ENCODE measurements around the gene IGFN1.
"Not testable (repeated sequence)": the region's sequence is repeated elsewhere in the genome, so short reads cannot be mapped to it uniquely, and the experiment has no call there.

IGFN1 gene

DNA sequence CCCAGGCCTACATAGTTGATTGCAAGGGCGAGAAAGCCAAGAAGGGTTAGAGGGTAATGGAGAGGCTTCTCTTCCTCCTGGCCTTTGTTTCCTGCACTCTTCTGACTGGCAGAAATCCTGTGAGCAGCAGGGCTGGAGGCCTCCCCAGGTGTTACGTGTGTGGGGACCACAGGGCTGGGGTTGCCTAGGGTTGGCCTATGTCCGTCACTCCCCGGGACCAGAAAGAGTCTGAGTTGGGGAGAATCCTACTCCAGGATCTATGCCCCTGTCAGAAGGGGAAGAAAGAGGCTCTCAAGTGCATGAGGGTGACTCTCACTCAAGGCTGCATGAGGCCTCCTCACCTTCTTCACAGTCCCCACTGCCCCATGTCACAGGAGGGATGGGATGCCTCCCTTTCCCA, 38.5 kb downstream of the IGFN1 start:
- POLR2A ChIA-PET: no interaction called here
- no peak for TF ChIP-seq CTCF (IDR thresholded peaks at IDR 0.05; ENCODE audit: insufficient read depth, low read length, missing control alignments)
- CTCF ChIA-PET: interaction anchor here (1.0 to 1.4 kb wide), 3 partner anchors 8 to 254 kb away, joined by 3 to 5 read pairs (median 3); no protein-coding TSS in a partner anchor
- DNase-seq (ENCODE audit: low read depth, low spot score): no peak
- H3K4me3 ChIP-seq (ENCODE audit: low read depth, low read length): no peak overlapping the region

DNA sequence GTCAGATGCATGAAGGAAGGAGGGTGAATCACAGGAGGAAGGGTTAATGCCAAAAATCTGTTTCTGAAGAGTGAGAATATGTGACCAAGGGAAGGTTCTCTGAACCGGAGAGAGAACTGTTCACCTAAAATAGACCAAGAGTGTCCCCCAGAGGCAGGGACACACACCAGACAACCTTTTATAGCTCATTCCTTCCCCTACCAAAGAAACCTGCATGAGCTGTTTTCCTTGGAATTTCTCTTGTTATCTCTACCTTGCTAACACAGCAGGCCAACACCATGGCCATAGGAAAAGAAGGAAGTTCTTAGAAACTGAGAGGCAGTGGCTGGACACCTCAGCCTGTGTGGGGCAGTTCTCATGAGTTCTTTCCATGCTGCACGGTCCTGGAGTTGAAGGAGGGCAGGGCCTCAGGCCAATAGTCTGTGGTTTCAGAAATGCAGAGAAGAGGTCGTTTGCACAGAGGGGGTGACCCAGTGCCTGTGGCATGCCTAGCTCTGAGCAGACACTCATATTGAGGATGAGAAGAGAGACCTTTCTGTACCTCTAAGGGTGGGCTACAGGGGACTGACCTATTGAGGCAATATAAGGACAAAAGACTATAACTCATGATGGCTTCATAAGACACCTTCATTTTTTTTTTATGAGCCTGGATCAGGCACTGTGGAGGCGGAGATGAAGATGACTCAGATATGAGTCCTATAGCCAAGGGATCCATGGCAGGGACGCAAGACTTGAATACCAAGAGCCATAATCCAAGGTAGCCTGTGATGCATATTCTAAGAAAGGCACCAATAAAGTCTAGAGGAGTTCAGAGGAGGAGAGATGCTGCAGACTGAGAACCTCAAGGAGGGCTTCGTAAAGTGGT, 39.4 kb downstream of the IGFN1 start:
- TF ChIP-seq CTCF (IDR thresholded peaks at IDR 0.05; ENCODE audit: insufficient read depth, low read length, missing control alignments): no peak
- POLR2A ChIA-PET: no interaction called here
- no peak overlapping the region for H3K4me3 ChIP-seq (ENCODE audit: low read depth, low read length)
- peak; percentile 2 for DNase-seq (ENCODE audit: low read depth, low spot score)
- CTCF ChIA-PET: interaction anchor here (0.6 to 1.4 kb wide), 6 partner anchors 8 to 258 kb away, joined by 3 to 5 read pairs (median 3); no protein-coding TSS in a partner anchor

- no peak for DNase-seq (ENCODE audit: low read depth, low spot score)
- ChIA-PET CTCF (interaction anchor here (1.4 kb wide), 1 partner anchor 9 kb away, joined by 5 read pairs; no protein-coding TSS in a partner anchor), POLR2A (no interaction called here)
- TF ChIP-seq CTCF (IDR thresholded peaks at IDR 0.05; ENCODE audit: insufficient read depth, low read length, missing control alignments): no peak
- no peak overlapping the region for H3K4me3 ChIP-seq (ENCODE audit: low read depth, low read length)
Measured at GRCh38 chr1:201230676-201231075, 40.1 kb downstream of the IGFN1 start.

GRCh38 chr1:201239646-201240045, 49.0 kb downstream of the IGFN1 start:
- POLR2A ChIA-PET; DNase-seq (ENCODE audit: low read depth, low spot score); H3K4me3 ChIP-seq (ENCODE audit: low read depth, low read length): not testable (repeated sequence)
- CTCF ChIA-PET: interaction anchor here (1.5 to 7.9 kb wide), 2 partner anchors 15 to 267 kb away, joined by 3 to 41 read pairs; no protein-coding TSS in a partner anchor

DNA sequence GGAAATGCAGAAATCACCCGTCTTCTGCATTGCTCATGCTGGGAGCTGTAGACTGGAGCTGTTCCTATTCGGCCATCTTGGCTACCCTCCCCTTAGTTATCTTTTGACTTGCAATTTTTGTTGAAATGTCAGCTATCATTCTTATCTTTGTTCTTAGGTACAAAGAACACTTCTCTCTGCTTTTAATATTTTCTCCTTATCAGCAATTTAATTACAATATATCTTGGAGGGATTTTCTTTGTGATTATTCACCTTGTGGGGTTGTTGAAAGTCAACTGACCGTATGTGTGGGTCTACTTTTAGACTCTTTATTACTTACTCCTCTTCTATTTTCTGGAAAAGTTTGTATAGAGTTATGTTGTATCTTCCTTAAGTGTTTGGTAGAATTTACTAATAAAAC, 49.5 kb downstream of the IGFN1 start:
- TF ChIP-seq CTCF (IDR thresholded peaks at IDR 0.05; ENCODE audit: insufficient read depth, low read length, missing control alignments): no peak
- no peak for DNase-seq (ENCODE audit: low read depth, low spot score)
- H3K4me3 ChIP-seq (ENCODE audit: low read depth, low read length): no peak overlapping the region
- ChIA-PET CTCF (interaction anchor here (1.0 to 7.9 kb wide), 4 partner anchors 10 to 268 kb away, joined by 3 to 41 read pairs (median 4); no protein-coding TSS in a partner anchor), POLR2A (no interaction called here)

DNA sequence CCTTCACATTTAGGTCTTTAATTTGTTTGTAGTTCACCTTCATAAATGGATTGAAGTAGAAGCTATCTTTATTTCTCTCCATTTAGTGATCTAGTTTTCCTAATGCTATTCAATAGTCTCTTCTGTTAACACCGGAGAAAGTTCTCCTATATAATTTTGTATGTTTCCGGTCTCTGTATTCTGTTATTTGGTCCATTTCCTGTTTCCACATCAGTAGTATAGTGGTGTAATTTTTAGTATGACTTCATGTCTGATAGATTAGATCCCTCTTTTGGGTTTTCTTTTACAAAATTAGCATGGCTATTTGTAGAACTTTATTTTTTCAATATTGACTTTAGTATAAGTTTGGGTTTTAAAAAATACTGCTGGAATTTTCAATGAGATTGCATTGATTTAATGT, 51.1 kb downstream of the IGFN1 start:
- POLR2A ChIA-PET: no interaction called here
- TF ChIP-seq CTCF (IDR thresholded peaks at IDR 0.05; ENCODE audit: insufficient read depth, low read length, missing control alignments): no peak
- DNase-seq (ENCODE audit: low read depth, low spot score): no peak

More for the DNA sequence above, 51.1 kb downstream of the IGFN1 start:
- H3K4me3 ChIP-seq (ENCODE audit: low read depth, low read length): no peak overlapping the region
- CTCF ChIA-PET: interaction anchor here (1.1 to 7.9 kb wide), 5 partner anchors 8 to 107 kb away, joined by 3 to 41 read pairs (median 5); no protein-coding TSS in a partner anchor
